ENCODE data around the gene IRF8. TPM values are rescaled to one million over a fixed set of nuclear protein-coding genes. Genes with fewer than 3 reads are reported as not detected.

The IRF8 gene
- total and polyA plus RNA-seq, 2 of the 13 experiments (the other 11 are each of a cell fraction or from before 2014, with no cell fraction given), result not detected

DNA sequence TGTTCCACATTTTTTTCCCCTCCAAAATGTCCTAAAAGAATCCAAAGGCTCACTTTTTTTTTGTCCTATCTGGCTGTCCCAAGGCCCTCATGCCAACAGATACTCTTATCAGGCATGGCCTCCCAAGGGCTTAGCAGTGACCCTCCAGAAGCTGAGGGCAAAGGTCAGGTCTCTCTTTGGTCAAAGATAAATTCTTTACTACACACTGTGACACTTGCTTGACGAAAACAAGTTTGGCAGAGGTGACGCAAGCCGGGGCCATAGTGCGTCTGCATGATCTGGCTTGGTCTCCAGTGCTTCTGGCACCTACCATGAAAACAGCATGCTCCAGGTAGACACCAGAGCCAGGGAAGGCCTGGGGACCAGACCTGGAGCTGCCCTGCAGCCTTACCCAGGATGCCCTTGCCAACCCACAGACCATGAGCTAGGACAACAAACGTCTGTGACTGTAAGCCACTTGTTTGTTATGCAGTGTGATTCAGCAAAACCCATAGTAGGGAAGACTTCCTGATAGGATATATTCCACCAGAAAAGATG is 48.5 kb upstream of the IRF8 start (continued):
- TF ChIP-seq, protein P1, sequence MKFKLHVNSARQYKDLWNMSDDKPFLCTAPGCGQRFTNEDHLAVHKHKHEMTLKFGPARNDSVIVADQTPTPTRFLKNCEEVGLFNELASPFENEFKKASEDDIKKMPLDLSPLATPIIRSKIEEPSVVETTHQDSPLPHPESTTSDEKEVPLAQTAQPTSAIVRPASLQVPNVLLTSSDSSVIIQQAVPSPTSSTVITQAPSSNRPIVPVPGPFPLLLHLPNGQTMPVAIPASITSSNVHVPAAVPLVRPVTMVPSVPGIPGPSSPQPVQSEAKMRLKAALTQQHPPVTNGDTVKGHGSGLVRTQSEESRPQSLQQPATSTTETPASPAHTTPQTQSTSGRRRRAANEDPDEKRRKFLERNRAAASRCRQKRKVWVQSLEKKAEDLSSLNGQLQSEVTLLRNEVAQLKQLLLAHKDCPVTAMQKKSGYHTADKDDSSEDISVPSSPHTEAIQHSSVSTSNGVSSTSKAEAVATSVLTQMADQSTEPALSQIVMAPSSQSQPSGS (CRISPR knock-in tag; IDR thresholded peaks at IDR 0.05), result 0 out of 2 replicates have a peak, but pooled peaks have one; percentile 44
- TF ChIP-seq, protein P2, sequence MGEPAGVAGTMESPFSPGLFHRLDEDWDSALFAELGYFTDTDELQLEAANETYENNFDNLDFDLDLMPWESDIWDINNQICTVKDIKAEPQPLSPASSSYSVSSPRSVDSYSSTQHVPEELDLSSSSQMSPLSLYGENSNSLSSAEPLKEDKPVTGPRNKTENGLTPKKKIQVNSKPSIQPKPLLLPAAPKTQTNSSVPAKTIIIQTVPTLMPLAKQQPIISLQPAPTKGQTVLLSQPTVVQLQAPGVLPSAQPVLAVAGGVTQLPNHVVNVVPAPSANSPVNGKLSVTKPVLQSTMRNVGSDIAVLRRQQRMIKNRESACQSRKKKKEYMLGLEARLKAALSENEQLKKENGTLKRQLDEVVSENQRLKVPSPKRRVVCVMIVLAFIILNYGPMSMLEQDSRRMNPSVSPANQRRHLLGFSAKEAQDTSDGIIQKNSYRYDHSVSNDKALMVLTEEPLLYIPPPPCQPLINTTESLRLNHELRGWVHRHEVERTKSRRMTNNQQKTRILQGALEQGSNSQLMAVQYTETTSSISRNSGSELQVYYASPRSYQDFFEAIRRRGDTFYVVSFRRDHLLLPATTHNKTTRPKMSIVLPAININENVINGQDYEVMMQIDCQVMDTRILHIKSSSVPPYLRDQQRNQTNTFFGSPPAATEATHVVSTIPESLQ (CRISPR knock-in tag; conservative IDR thresholded peaks at IDR 0.05), result no peak
- TF ChIP-seq, protein P3, sequence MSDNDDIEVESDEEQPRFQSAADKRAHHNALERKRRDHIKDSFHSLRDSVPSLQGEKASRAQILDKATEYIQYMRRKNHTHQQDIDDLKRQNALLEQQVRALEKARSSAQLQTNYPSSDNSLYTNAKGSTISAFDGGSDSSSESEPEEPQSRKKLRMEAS (IDR thresholded peaks at IDR 0.05), result 0 out of 2 replicates have a peak, but pooled peaks have one; percentile 20
- TF ChIP-seq ZMYM4 (CRISPR knock-in tag; IDR thresholded peaks at IDR 0.05) (0 out of 2 replicates have a peak, but pooled peaks have one; percentile 44), REPIN1 (CRISPR knock-in tag; IDR thresholded peaks at IDR 0.05; ENCODE audit: borderline replicate concordance, low read depth) (no peak), CREB1 (IDR thresholded peaks at IDR 0.05) (peak; percentile 45), CREB1 (CRISPR knock-in tag; IDR thresholded peaks at IDR 0.05) (peak; percentile 60), MED8 (CRISPR knock-in tag; IDR thresholded peaks at IDR 0.05; ENCODE audit: insufficient replicate concordance) (no peak), ZNF232 (CRISPR knock-in tag; IDR thresholded peaks at IDR 0.05; ENCODE audit: borderline replicate concordance) (no peak), ZNF337 (CRISPR knock-in tag; IDR thresholded peaks at IDR 0.05; ENCODE audit: borderline replicate concordance, low read depth) (no peak), SALL1 (CRISPR knock-in tag; IDR thresholded peaks at IDR 0.05) (peak; percentile 67; the same call in 1 of the 2 replicates), ZFY (CRISPR knock-in tag; IDR thresholded peaks at IDR 0.05) (0 out of 2 replicates have a peak, but pooled peaks have one; percentile 22), AKAP8 (CRISPR knock-in tag; IDR thresholded peaks at IDR 0.05) (no peak)
- TF ChIP-seq, protein P4, sequence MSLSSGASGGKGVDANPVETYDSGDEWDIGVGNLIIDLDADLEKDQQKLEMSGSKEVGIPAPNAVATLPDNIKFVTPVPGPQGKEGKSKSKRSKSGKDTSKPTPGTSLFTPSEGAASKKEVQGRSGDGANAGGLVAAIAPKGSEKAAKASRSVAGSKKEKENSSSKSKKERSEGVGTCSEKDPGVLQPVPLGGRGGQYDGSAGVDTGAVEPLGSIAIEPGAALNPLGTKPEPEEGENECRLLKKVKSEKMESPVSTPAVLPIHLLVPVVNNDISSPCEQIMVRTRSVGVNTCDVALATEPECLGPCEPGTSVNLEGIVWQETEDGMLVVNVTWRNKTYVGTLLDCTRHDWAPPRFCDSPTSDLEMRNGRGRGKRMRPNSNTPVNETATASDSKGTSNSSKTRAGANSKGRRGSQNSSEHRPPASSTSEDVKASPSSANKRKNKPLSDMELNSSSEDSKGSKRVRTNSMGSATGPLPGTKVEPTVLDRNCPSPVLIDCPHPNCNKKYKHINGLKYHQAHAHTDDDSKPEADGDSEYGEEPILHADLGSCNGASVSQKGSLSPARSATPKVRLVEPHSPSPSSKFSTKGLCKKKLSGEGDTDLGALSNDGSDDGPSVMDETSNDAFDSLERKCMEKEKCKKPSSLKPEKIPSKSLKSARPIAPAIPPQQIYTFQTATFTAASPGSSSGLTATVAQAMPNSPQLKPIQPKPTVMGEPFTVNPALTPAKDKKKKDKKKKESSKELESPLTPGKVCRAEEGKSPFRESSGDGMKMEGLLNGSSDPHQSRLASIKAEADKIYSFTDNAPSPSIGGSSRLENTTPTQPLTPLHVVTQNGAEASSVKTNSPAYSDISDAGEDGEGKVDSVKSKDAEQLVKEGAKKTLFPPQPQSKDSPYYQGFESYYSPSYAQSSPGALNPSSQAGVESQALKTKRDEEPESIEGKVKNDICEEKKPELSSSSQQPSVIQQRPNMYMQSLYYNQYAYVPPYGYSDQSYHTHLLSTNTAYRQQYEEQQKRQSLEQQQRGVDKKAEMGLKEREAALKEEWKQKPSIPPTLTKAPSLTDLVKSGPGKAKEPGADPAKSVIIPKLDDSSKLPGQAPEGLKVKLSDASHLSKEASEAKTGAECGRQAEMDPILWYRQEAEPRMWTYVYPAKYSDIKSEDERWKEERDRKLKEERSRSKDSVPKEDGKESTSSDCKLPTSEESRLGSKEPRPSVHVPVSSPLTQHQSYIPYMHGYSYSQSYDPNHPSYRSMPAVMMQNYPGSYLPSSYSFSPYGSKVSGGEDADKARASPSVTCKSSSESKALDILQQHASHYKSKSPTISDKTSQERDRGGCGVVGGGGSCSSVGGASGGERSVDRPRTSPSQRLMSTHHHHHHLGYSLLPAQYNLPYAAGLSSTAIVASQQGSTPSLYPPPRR (CRISPR knock-in tag; IDR thresholded peaks at IDR 0.05; ENCODE audit: borderline replicate concordance), result 0 out of 2 replicates have a peak, but pooled peaks have one; percentile 59
- TF ChIP-seq, protein P5, sequence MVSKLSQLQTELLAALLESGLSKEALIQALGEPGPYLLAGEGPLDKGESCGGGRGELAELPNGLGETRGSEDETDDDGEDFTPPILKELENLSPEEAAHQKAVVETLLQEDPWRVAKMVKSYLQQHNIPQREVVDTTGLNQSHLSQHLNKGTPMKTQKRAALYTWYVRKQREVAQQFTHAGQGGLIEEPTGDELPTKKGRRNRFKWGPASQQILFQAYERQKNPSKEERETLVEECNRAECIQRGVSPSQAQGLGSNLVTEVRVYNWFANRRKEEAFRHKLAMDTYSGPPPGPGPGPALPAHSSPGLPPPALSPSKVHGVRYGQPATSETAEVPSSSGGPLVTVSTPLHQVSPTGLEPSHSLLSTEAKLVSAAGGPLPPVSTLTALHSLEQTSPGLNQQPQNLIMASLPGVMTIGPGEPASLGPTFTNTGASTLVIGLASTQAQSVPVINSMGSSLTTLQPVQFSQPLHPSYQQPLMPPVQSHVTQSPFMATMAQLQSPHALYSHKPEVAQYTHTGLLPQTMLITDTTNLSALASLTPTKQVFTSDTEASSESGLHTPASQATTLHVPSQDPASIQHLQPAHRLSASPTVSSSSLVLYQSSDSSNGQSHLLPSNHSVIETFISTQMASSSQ (IDR thresholded peaks at IDR 0.05; ENCODE audit: low read depth), result no peak
- TF ChIP-seq, protein P5 (CRISPR knock-in tag; IDR thresholded peaks at IDR 0.05; ENCODE audit: borderline replicate concordance), result no peak

Measured in HepG2 (cell line).